Measurements from ENCODE around the gene GPR15LG.
"Not testable (repeated sequence)": the region's sequence is repeated elsewhere in the genome, so short reads cannot be mapped to it uniquely, and the experiment has no call there.

DNA sequence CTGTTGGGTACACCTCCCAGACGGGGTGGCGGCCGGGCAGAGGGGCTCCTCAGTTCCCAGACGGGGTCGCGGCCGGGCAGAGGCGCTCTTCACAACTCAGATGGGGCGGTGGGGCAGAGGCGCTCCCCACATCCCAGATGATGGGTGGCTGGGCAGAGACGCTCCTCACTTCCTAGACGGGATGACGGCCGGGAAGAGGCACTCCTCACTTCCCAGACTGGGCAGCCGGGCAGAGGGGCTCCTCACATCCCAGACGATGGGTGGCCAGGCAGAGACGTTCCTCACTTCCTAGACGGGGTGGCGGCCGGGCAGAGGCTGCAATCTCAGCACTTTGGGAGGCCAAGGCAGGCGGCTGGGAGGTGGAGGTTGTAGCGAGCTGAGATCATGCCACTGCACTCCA, 6.8 kb downstream of the GPR15LG start:
- not testable (repeated sequence) for TF ChIP-seq KLF1 (tag by site-specific recombination; IDR thresholded peaks at IDR 0.05); KLF10 (tag by site-specific recombination; IDR thresholded peaks at IDR 0.05); ZNF555 (tag by site-specific recombination; conservative IDR thresholded peaks at IDR 0.05); ZBTB21 (tag by site-specific recombination; IDR thresholded peaks at IDR 0.05); MEIS1 (CRISPR knock-in tag; IDR thresholded peaks at IDR 0.05; ENCODE audit: borderline replicate concordance); ZNF501 (tag by site-specific recombination; IDR thresholded peaks at IDR 0.05)
- TF ChIP-seq, protein P1, sequence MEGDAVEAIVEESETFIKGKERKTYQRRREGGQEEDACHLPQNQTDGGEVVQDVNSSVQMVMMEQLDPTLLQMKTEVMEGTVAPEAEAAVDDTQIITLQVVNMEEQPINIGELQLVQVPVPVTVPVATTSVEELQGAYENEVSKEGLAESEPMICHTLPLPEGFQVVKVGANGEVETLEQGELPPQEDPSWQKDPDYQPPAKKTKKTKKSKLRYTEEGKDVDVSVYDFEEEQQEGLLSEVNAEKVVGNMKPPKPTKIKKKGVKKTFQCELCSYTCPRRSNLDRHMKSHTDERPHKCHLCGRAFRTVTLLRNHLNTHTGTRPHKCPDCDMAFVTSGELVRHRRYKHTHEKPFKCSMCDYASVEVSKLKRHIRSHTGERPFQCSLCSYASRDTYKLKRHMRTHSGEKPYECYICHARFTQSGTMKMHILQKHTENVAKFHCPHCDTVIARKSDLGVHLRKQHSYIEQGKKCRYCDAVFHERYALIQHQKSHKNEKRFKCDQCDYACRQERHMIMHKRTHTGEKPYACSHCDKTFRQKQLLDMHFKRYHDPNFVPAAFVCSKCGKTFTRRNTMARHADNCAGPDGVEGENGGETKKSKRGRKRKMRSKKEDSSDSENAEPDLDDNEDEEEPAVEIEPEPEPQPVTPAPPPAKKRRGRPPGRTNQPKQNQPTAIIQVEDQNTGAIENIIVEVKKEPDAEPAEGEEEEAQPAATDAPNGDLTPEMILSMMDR (tag by site-specific recombination; IDR thresholded peaks at IDR 0.05), result not testable (repeated sequence)
- TF ChIP-seq, protein P2, sequence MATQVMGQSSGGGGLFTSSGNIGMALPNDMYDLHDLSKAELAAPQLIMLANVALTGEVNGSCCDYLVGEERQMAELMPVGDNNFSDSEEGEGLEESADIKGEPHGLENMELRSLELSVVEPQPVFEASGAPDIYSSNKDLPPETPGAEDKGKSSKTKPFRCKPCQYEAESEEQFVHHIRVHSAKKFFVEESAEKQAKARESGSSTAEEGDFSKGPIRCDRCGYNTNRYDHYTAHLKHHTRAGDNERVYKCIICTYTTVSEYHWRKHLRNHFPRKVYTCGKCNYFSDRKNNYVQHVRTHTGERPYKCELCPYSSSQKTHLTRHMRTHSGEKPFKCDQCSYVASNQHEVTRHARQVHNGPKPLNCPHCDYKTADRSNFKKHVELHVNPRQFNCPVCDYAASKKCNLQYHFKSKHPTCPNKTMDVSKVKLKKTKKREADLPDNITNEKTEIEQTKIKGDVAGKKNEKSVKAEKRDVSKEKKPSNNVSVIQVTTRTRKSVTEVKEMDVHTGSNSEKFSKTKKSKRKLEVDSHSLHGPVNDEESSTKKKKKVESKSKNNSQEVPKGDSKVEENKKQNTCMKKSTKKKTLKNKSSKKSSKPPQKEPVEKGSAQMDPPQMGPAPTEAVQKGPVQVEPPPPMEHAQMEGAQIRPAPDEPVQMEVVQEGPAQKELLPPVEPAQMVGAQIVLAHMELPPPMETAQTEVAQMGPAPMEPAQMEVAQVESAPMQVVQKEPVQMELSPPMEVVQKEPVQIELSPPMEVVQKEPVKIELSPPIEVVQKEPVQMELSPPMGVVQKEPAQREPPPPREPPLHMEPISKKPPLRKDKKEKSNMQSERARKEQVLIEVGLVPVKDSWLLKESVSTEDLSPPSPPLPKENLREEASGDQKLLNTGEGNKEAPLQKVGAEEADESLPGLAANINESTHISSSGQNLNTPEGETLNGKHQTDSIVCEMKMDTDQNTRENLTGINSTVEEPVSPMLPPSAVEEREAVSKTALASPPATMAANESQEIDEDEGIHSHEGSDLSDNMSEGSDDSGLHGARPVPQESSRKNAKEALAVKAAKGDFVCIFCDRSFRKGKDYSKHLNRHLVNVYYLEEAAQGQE (tag by site-specific recombination; IDR thresholded peaks at IDR 0.05), result not testable (repeated sequence)
- TF ChIP-seq, protein P3, sequence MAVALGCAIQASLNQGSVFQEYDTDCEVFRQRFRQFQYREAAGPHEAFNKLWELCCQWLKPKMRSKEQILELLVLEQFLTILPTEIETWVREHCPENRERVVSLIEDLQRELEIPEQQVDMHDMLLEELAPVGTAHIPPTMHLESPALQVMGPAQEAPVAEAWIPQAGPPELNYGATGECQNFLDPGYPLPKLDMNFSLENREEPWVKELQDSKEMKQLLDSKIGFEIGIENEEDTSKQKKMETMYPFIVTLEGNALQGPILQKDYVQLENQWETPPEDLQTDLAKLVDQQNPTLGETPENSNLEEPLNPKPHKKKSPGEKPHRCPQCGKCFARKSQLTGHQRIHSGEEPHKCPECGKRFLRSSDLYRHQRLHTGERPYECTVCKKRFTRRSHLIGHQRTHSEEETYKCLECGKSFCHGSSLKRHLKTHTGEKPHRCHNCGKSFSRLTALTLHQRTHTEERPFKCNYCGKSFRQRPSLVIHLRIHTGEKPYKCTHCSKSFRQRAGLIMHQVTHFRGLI (tag by site-specific recombination; IDR thresholded peaks at IDR 0.05), result not testable (repeated sequence)

Measured in HEK293 (cell line).